IPS-20b (cell line): ENCODE results near the gene TRIM22.

Experiments used
- H3K27ac ChIP-seq: one replicate; pipeline ENCODE4 v1.5.1; 2013; ENCODE audit warnings: low read length
- H3K27me3 ChIP-seq: 2 replicates; pipeline ENCODE4 v1.6.1; 2013; ENCODE audit warnings: mild to moderate bottlenecking, low read length, inconsistent platforms; ENCODE audit not compliant: insufficient read depth
- H3K36me3 ChIP-seq: 2 replicates; pipeline ENCODE4 v1.6.1; 2013; ENCODE audit warnings: low read depth, mild to moderate bottlenecking, inconsistent platforms, low read length, moderate library complexity; ENCODE audit not compliant: insufficient read depth
- H3K4me1 ChIP-seq: 2 replicates; pipeline ENCODE4 v1.6.1; 2013; ENCODE audit warnings: mild to moderate bottlenecking, control low read depth, inconsistent platforms, low read length, moderate library complexity; ENCODE audit not compliant: insufficient read depth
- H3K4me3 ChIP-seq: 2 replicates; pipeline ENCODE4 v1.5.1; 2013; ENCODE audit warnings: mild to moderate bottlenecking, low read length, inconsistent platforms
- H3K9ac ChIP-seq: 2 replicates; pipeline ENCODE4 v1.6.1; 2013; ENCODE audit warnings: low read depth, mild to moderate bottlenecking, inconsistent platforms, low read length, moderate library complexity
- H3K9me3 ChIP-seq: 2 replicates; pipeline ENCODE4 v1.6.1; 2013; ENCODE audit warnings: mild to moderate bottlenecking, low read depth, low read length, inconsistent platforms; ENCODE audit not compliant: insufficient read depth

TRIM22 gene

DNA sequence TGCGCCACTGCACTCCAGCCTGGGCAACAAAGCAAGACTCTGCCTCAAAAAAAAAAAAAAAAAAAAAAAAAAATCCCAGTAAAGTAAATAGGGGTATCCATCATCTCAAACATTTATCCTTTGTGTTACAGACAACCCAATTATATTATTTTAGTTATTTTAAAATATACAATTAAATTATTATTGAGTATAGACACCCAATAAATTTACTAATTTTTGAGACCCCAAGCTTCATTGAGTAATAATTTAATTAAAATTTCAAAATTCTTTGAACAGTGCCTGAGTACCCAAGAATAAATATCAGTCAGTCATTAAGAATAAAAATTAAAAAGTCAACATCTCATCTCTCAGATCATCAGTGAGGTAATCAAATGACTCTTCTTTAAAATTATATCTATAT lies 64.4 kb downstream of the TRIM22 start, which contains the start of gene OR52N4:
Gene OR52N4 (plus strand): TSS at position 301 of the 400 bp plus-strand sequence. CDS start 498 bp downstream, outside the sequence.
- H3K4me3 ChIP-seq = no peak within 1 kb of the TSS
- H3K4me1 ChIP-seq = no peaks in the 10 kb centered on the region
- no peak within 1 kb of the TSS for H3K27ac ChIP-seq
- H3K36me3 ChIP-seq = no peaks in the 10 kb centered on the region
- H3K9ac ChIP-seq = no peak within 1 kb of the TSS
- no peaks in the 10 kb centered on the region for H3K9me3 ChIP-seq
- H3K27me3 ChIP-seq = no peaks in the 10 kb centered on the region
